Islet of Langerhans (tissue), 1 donor: ENCODE results near the gene TRPM5.

Source experiments
- FAIRE-seq: peaks from one replicate; lab custom pipeline; 2011; peaks lifted over from hg19 to GRCh38; lab: Jason Lieb, UNC

TRPM5 gene

GRCh38 chr11:2420502-2421225 lies 23.6 kb downstream of the TRPM5 start:
- FAIRE-seq = no peak

- peak; percentile 56 for FAIRE-seq
Measured at GRCh38 chr11:2419638-2420501, 24.4 kb downstream of the TRPM5 start.

- no peak for FAIRE-seq
Measured at GRCh38 chr11:2418693-2419360, 25.5 kb downstream of the TRPM5 start.

GRCh38 chr11:2417856-2418692 lies 26.2 kb downstream of the TRPM5 start:
- no peak for FAIRE-seq

GRCh38 chr11:2416765-2417164 lies 27.5 kb downstream of the TRPM5 start:
- FAIRE-seq = no peak

GRCh38 chr11:2415601-2416380 lies 28.5 kb downstream of the TRPM5 start:
- no peak for FAIRE-seq

- FAIRE-seq = no peak
Measured at GRCh38 chr11:2415171-2415570, 29.1 kb downstream of the TRPM5 start.

- no peak for FAIRE-seq
Measured at GRCh38 chr11:2414616-2415015, 29.7 kb downstream of the TRPM5 start.

GRCh38 chr11:2413742-2414579 lies 30.4 kb downstream of the TRPM5 start:
- FAIRE-seq = no peak

GRCh38 chr11:2412323-2412722 lies 32.0 kb downstream of the TRPM5 start:
- FAIRE-seq = no peak

GRCh38 chr11:2411446-2412305 lies 32.6 kb downstream of the TRPM5 start:
- FAIRE-seq = no peak

GRCh38 chr11:2410616-2411015 lies 33.7 kb downstream of the TRPM5 start:
- no peak for FAIRE-seq

GRCh38 chr11:2409611-2410468 lies 34.5 kb downstream of the TRPM5 start:
- no peak for FAIRE-seq

GRCh38 chr11:2409126-2409525 lies 35.2 kb downstream of the TRPM5 start:
- FAIRE-seq = no peak

- FAIRE-seq = no peak
Measured at GRCh38 chr11:2408671-2409070, 35.6 kb downstream of the TRPM5 start.

GRCh38 chr11:2406878-2407410 lies 37.4 kb downstream of the TRPM5 start:
- no peak for FAIRE-seq

GRCh38 chr11:2406451-2406850 lies 37.9 kb downstream of the TRPM5 start:
- FAIRE-seq = no peak

GRCh38 chr11:2404735-2405196 lies 39.5 kb downstream of the TRPM5 start:
- FAIRE-seq = no peak
